GM19452 (cell line): ENCODE measurements around the gene GALNT15.

Experiments
- ATAC-seq: cut with Tn5 transposase; IDR thresholded peaks from one replicate; pipeline ENCODE4 v1.9.1; 2021; ENCODE audit not compliant: unreplicated experiment

The GALNT15 gene

GRCh38 chr3:16186086-16186485 lies 11.6 kb downstream of the GALNT15 start:
- no peak for ATAC-seq

- ATAC-seq, result no peak
Observed at GRCh38 chr3:16186565-16186964, 12.1 kb downstream of the GALNT15 start.

- no peak for ATAC-seq
Observed at GRCh38 chr3:16187213-16187790, 12.8 kb downstream of the GALNT15 start.

- ATAC-seq, result no peak
Observed at GRCh38 chr3:16188071-16188470, 13.6 kb downstream of the GALNT15 start.

- ATAC-seq, result no peak
Observed at GRCh38 chr3:16189201-16189600, 14.7 kb downstream of the GALNT15 start.

- ATAC-seq, result no peak
Observed at GRCh38 chr3:16190704-16191103, 16.2 kb downstream of the GALNT15 start.

GRCh38 chr3:16191591-16191990 lies 17.1 kb downstream of the GALNT15 start:
- no peak for ATAC-seq

- no peak for ATAC-seq
Observed at GRCh38 chr3:16192176-16192811, 17.8 kb downstream of the GALNT15 start.

- ATAC-seq, result no peak
Observed at GRCh38 chr3:16198427-16198826, 23.9 kb downstream of the GALNT15 start.

- no peak for ATAC-seq
Observed at GRCh38 chr3:16199769-16200168, 25.3 kb downstream of the GALNT15 start.

GRCh38 chr3:16200411-16200810 lies 25.9 kb downstream of the GALNT15 start:
- no peak for ATAC-seq

- ATAC-seq, result no peak
Observed at GRCh38 chr3:16203031-16203430, 28.6 kb downstream of the GALNT15 start.

- no peak for ATAC-seq
Observed at GRCh38 chr3:16203671-16204629, 29.5 kb downstream of the GALNT15 start.

- ATAC-seq, result no peak
Observed at GRCh38 chr3:16204751-16205150, 30.3 kb downstream of the GALNT15 start.

GRCh38 chr3:16205156-16205870 lies 30.8 kb downstream of the GALNT15 start:
- no peak for ATAC-seq

GRCh38 chr3:16207031-16207430 lies 32.6 kb downstream of the GALNT15 start:
- no peak for ATAC-seq

GRCh38 chr3:16211176-16211904 lies 36.9 kb downstream of the GALNT15 start:
- ATAC-seq, result no peak

GRCh38 chr3:16214366-16214765 lies 39.9 kb downstream of the GALNT15 start:
- ATAC-seq, result no peak

- ATAC-seq, result no peak
Observed at GRCh38 chr3:16216373-16216935, 42.0 kb downstream of the GALNT15 start.

- ATAC-seq, result no peak
Observed at GRCh38 chr3:16219777-16220176, 45.3 kb downstream of the GALNT15 start.
